NT2/D1 (cell line): ENCODE data around the gene LUC7L.

Experiments used
- SUZ12 ChIP-seq: IDR thresholded peaks from 2 replicates; pipeline ENCODE4 v1.6.1; 2011; ENCODE audit not compliant: insufficient read length, insufficient read depth; ENCODE audit errors: extremely low read depth
- YY1 ChIP-seq: IDR thresholded peaks from 2 replicates; pipeline ENCODE4 v1.6.1; 2011; ENCODE audit not compliant: insufficient read length, insufficient read depth
- ZNF274 ChIP-seq: IDR thresholded peaks from 2 replicates; pipeline ENCODE4 v1.6.1; 2011; ENCODE audit warnings: mild to moderate bottlenecking, low read depth, low read length

DNA sequence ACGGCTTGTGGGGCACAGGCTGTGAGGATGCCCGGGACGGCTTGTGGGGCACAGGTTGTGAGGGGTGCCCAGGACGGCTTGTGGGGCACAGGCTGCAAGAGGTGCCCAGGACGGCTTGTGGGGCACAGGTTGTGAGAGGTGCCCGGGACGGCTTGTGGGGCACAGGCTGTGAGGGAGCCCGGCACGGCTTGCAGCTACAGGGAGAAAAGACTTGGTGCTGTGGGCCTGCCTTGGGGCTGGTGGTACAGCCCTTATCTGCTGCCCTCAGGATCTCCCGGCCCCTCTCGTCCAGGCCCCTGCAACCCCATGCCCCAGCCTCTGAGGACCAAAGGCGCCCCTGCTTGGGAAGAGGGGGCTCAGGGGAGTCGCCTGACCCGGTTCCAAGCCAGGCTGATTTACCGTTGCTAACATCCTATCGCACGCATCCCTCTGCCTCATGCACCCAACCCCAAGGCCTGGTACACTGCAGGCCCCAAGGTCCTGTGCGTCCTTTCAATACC is 68.5 kb downstream of the LUC7L start:
- TF ChIP-seq SUZ12 (no peak), ZNF274 (no peak), YY1 (no peak)
